EL (cell line): ENCODE results near the gene CFAP221.

ENCODE experiments used
- DNase-seq: peaks from one replicate; pipeline ENCODE4 v3.0.0-alpha.2; 2016

The CFAP221 gene

DNA sequence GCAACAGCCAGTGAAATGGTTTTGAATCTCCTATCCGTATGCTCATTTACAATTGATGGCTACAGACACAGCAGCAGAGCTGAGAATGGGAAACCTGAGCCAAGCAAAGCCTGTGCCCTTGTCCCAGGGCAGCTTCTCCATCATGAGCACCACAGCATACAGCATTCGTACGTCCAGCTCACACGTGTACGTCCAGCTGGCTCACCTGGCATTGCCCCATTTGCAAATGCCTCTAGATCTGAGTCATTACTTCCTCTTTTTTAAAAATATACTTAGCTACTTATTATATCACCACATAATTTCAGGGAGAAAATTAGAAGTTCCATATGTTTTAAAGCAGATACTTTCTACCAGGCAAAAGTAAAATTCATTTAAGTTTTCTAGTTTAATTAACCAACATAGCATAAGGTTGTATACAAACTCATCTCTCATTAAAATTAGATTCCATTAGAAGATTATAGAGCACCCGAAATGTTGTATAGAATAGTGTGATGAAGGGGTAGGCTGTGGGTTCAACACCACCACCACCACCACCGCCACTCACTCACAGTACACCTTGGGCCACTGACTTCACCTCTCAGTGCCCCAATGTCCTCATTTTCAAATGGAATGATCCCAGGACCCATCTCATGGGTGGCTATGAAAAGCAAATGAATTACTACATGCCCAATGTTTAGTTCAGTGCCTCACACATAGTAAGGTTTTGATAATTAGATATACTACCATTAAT, 103.4 kb downstream of the CFAP221 start:
- peak; percentile 28 for DNase-seq

DNA sequence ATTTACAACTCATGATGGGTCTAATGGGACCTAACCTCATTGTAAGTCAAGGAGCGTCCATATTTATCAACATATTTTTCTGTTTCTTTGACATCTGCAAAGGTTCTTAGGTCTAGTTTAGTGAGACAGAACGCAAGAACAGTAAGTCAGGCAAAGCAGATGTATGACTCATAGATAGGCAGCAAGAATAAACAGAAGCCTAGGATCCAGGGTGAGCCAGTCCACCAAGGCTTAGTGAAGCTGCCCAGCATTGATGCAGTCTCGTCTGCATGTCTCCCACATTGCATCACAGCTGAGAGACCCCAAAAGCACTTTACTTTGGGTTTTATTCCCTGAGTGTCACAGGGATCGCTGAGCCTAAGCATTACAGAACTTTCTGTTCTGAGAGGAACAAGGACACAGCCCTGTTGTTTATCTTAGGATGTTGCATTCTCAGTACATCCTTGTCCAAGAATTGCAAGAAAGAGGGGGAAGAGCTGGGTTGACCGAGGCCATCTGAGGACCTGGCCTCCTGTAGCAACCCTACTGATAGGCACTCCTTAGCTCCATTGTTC, 105.2 kb downstream of the CFAP221 start:
- peak; percentile 24 for DNase-seq

DNA sequence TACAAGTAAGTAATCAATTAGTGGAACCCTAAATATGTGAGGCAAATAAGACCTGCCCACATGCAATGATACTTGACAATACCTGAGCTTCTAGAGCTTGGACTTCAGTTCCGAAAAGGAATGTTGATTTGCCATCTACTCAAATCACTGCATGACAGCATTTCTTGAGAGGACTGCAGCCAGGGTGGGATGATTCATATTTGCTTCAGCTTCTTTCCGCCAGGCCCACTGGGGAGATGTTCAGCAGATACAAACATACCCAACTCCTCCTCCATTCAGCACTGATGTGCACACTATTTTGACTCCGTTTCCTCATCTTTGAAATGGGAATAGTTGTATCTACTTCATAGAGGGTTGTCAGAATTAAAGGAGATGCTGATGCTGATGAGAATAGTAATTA, 106.0 kb downstream of the CFAP221 start:
- no peak for DNase-seq

DNA sequence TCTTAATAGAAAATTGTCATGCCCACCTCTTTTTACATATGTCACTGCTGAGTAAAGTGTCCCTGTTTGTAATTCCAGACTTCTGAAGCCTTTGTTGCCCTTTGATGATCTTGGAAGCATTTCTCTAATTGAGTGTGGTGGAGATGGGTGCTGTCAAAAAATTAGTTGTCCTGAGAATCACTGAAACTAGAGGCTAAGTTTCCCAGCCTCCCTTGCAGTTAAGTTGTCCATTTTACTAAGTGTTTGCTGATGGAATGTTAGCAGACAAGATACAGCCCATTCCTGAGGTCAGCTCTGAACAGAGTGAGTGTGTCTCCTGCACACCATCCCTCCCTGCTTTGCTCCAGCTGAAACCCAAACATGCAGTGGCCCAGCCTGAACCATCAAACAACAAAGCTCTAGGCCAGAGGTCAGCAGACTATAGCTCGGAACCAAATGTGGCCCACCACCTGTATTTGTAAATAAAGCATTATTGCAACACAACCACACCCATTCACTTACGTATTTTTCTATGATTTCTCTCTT, 106.7 kb downstream of the CFAP221 start:
- DNase-seq, result no peak

DNA sequence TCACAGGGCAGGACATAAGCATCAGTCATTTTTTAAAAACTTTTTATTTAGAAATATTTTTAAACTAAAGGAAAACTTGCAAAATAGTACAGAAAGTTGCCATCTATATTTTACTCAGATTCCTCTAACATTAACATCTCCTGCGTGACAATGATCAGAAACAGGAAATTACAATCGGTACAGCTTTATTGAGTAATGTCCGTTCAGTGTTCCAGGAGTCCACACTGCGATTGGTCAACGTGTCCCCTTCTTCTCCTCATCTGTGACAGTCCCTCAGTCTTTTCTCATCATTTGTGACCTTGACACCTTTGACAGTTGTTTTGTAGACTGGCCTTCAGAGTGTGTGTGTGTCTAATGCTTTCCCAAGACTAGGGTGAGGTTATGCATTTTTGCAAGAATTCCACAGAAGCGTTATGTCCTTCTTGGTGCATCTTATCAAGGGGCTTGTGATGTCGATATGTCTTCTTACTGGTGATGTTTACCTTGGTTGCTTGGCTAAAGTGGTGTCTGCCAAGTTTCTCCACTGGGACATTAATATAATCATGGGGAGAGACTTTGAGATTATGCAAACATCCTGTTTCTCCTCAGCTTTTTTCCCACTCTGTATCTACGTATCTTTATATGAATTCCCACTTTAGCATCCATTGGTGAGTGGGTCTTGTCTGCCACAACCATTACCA, 113.4 kb downstream of the CFAP221 start:
- DNase-seq, result no peak

DNA sequence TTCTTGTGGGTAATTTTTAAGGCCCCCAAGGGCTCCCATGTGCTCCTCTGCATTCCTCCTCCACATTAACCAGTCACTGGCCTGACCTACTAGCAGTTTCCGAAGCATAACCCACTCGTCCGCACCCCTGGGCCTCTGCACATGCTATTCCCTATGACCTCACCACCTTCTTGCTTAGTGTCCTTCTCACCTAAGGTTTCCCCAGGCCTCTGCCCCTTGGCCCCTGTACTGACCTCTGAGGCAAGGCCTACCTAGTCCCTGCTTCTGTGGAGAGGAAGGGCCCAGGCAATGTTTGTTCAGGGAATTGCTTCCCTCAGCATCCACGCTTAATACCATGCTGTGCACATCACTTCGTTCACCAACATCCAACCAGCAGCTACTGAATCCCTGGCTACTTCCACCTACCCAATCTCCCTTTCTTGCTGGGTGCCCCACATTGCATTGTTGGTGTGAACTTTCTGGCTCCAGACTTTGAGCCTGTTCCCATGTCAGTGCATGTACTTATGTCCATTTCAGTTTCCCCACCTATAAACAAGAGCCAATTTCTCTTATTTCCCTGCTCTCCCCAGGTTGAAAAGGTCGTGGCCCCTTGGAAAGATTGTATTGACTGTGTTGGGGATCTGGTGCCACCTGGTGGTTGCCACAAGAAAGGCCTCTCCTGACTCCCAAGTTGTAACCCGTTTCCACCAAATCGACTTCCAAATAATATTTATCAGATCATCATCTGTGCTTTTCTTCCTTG, 115.5 kb downstream of the CFAP221 start:
- peak; percentile 31 for DNase-seq

DNA sequence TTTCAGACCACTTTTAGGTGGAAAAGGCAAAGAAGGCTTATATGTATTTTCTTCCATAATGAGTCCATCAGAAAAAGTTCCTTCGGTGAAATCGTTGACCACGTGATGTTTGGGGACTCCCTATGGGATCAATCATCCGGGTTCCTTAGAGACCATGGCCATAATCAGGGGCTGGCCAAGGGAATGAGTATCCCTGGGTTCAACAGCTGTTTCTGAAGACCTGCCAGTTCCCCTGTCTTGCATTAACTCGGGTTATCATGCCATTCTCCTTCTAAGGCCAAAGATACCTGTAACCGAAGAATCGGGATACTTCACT, 116.1 kb downstream of the CFAP221 start:
- no peak for DNase-seq

DNA sequence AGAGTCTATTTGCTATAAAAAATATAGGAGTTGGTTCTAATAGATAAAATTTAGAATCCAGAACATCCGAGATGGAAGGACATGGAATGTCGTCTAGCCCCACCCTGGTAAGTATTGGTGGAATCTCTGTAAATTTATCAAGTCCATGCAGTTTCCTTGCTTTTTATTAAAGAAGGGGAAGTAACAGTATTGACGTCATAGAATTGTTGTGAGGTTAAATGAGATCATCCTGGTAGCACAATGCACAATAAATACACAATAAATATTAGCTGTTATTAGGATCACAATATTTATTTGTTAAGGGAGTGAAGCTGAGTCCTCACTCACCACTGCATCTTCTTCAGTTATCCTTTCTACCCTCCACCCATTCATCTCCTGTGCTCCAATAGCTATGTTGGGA, 118.0 kb downstream of the CFAP221 start:
- DNase-seq, result no peak

DNA sequence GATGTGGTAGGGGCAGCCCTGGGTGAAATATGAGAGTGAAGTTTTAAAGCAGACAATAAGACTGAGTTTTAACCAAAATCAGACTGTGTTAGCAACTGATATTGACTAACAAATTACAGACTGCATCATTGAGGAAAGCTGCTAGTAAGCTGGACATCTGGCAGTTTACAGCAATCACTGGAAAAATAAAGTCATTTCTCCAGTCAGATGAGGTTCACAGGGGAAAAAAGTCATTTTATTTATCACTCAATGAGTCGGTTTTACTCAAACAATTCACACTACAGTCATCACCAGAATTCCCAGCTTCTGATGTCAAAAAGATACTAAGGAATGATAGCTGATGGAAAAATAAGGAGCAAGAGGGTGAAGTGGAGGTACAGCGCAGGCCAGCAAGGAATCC, 124.3 kb downstream of the CFAP221 start:
- DNase-seq, result no peak

DNA sequence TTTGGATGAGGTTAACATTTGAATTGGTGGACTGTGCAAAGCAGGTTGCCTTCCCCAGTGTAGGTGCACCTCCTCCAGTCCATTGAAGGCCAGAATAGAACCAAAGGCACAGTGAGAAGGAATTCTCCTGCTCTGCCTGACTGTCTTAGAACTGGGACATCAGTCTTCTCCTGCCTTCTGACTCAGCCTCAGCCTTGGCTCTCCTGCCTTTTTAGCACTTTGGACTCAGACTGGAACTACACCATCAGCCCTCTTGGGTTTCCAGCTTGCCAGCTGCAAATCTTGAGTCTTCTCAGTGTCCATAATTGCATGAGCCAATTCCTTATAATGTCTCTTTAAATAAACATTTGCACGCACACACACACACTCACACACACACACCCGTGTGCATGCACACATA, 126.8 kb downstream of the CFAP221 start:
- no peak for DNase-seq

DNA sequence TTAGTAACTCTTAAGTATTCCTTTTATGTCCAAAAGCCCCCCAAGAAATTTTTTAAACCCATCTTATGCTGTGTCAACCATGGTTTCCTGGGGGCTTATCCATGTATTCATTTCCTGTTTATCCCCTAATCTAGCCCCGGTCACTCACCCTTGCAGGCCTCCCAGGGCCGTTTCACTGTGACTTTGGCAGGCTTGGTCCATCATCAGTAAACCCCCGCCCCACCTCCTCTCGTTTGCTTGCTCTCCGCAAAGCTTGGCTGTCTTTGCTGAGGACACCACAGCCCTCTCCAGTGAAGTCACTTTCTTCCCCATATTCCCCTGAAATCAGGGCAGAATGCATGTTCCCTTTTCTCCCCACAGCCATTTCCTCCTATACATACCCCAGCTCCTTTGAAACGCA, 127.5 kb downstream of the CFAP221 start:
- no peak for DNase-seq

DNA sequence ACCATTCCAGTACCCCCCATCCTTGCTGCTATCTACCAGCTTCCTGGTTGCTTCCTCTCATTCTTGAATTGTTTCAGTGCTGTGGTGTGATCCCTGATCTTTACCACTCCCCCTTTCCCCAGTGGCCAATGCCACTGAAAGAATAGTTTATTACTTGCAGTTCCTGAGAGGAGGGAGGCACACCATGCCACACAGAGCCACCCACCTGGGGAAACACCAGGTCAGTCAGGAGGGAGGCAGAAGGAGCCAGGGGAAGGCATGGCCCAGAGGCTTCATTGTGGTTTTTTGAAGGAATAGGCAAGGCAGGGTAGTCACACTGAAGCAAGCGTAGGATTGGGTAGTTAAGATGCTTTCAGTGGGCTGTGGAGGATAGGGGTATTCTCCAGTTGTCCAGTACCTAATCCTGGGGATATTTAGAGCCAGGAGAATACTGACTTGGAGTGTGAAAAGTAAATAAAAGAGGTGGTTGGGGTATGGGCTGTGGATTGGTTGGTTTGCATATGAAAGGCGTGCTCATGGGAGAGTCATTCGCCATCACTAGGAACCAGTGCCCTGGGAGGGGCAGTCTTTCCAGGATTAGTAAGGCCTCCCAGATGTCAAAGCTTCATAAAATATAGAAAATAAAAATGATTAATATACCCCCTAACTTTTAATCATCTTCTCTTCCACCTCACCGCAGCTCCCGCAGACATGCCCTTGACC, 128.1 kb downstream of the CFAP221 start:
- DNase-seq, result no peak

DNA sequence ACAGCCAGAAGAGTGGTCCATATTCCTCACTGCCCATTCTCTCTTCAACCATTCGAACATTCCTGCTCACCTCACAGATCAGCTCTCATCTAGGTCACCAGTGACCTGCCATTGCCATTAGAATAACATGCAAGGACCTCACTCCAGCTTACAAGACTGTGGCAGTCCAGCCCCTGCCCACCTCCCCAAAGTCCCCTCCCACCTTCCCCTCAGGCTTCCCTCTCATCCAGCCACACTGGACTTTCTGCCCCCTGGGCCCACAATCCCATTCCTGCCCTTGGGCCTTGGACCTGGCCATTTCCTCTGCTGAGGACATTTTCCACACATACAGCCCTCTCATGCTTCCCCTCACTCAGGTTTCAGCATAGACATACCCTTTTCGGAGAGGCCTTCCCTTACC, 129.5 kb downstream of the CFAP221 start:
- no peak for DNase-seq

DNA sequence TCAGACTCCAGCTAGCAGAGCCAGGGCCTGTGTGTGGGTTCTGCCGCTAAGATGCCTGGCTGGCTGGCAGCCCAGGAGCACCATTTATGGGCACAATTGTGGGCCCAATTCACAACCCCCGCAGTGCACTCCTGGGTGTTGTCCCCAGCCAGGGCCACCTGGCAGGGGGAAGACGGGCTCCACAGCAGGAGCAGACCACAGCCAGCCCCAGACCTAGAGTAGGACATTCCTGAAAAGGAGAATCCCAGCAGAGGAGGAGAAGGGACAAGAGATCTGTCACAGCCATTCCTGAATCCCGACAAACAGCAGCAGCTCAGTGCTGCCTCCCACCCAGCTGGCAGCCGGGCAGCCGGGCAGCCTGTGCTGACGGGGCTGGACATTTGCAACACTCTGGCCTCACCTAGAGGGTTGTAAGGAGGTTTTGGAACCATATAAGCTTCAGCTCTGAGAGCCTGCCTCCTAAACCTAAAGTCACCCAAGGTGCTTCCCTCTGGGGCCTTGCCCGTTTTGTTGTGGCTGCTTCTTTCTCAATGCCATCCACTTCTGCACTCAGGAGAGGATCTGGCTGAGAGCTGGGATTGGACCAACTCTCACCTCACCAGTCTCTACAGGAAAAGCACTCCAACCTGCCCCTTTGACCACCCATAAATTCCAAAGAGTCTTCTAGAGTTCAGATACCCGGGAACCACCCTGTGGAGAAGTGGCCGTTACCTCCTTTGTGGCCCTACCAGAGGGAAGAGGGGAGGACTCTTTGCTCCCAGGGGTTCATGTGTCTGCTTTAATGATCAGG, 130.7 kb downstream of the CFAP221 start:
- no peak for DNase-seq

DNA sequence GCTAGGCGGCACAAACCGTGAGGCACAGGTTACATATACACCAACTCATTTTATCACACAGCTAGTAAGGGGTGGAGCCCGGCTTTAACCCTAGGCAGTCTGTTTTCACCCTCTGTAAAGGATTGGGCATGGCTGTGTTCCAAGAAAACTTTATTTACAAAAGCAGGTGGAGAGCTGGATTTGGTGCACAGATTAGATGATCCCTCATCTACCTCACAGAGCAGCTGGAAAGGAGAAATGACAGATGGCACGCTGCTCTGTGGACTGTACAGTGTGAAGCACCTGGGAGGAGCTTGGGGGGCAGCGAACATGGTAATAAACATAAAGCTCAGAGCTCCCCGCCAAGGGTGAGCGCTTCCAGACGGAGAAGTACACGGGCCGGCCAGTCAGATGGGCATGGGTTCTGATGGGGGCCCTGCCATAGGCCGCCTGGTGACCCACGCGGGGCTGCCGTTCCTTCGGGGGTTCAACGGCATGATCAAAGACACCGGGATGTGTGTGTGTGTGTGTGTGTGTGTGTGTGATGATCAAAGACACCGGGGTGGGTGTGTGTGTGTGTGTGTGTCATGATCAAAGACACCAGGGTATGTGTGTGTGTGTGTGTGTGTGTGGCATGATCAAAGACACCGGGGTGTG, 133.9 kb downstream of the CFAP221 start:
- no peak for DNase-seq

DNA sequence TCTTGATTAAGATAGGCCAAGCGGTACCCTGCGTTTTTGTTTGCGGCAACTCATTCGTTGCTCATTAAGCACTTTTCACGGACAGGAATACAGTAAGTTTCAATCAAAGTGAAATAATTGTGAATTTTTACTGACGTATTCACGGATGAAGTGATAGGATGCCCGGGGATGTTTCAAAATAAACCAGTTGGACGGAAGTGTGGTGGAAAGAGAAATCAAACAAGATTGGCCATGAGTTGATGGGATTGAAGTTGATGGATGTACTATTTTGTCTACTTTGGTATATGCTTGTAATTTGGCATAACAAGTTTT, 135.2 kb downstream of the CFAP221 start:
- DNase-seq, result no peak

DNA sequence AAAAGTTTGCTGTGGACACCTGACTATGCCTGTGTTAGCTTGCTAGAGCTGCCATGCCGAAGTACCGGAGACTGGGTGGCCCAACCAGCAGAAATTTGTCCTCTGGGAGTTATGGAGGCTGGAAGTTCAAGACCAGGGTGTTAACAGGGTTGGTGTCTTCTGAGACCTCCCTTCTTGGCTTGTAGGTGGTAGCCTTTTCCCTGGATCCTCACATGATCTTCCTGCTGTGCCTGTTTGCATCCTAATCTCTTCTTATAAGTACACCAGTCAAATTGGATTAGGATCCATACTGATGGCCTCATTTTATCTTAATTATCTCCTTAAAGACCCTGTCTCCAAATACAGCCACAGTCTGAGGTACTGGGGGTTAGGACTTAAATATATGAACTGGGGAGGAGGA, 135.6 kb downstream of the CFAP221 start:
- no peak for DNase-seq

DNA sequence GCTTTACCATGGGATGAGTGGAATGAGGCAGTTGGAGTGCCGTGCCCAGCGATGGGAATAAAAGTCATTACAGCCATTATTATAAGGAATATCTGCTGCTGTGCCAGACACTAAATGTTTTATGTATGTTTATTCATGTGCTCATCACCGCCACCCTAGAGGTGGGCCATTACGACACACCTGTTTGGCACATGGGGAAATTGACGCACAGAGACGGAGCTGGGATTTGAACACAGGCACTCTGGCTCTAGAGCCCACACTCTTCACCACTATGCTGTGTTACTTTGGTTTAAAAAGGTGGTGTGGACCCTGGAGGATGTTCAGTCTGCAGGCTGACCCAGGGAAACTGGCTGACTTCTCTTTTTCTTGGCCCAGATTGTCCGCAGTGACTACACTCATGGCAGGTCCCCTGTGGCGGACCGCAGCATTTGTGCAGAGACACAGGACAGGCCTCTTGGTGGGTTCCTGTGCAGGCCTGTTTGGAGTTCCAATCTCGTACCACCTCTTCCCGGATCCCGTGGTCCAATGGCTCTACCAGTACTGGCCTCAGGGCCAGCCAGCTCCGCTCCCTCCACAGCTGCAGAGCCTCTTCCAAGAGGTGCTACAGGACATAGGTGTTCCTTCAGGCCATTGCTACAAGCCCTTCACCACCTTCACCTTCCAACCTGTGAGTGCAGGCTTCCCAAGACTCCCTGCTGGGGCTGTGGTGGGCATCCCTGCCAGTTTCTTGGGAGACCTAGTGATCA, 136.4 kb downstream of the CFAP221 start:
- no peak for DNase-seq

DNA sequence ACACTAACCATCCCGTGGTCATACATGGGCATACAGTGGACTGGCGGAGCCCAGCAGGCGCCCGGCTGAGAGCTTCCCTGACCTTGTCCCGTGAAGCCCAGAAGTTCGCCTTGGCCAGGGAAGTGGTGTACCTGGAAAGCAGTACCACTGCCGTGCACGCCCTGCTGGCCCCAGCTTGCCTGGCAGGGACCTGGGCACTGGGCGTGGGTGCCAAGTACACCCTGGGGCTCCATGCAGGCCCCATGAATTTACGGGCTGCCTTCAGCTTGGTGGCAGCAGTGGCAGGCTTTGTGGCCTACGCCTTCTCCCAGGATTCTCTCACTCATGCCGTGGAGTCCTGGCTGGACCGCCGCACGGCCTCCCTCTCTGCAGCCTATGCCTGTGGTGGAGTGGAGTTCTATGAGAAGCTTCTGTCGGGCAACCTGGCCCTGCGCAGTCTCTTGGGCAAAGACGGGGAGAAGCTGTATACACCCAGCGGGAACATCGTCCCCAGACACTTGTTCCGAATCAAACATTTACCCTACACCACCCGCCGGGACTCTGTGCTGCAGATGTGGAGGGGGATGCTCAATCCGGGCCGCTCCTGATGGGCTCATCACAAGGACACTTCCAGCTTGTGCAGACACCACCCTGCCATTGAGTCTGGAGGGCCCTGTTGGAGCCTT, 137.1 kb downstream of the CFAP221 start:
- DNase-seq, result no peak

DNA sequence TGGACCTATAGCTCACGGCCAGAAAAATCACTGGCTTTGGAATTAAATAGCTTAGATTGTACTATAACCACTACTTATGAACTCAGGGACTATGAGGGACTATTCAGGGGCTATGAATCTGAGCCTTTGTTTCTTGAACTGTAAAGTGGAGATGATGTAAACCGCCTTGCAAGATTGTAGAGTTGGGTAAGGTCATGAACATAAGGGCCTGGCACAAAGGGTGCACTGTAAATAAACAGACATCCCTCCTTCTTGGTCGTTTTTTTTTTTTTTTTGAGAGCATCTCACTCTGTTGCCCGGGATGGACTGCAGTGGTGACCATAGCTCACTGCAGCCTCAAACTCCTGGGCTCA, 137.6 kb downstream of the CFAP221 start:
- no peak for DNase-seq

DNA sequence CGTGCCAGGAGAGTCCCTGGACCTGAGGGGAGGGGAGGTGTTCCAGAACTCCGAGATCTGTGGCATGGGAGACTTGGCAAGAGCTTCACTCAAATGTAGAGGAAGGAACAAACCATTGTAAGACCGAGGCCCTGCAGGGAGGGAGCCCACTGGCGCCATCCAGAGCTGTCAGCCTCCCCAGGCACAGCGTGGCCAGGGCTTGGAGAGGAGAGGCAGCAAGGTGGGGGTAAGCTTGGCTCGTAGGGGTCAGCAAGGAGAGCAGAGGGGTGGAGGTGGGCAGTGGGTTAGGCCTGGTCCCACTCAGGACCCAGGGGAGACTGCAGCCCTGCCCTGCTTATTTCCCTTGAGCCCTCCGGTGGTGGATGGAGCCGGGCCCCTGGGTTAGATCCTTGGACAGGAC, 138.3 kb downstream of the CFAP221 start:
- no peak for DNase-seq
